ENCODE data around the gene PIGU. TPM values are rescaled to one million over a fixed set of nuclear protein-coding genes. Genes with fewer than 3 reads are reported as not detected.
A peak's percentile ranks its signal among the peaks of the same experiment; 100 is the strongest.

The PIGU gene
- total and polyA plus RNA-seq, 9 of the 15 experiments (the other 6 are each of a cell fraction or from before 2014, with no cell fraction given): 6.5 to 100 (median 28.1) TPM

GRCh38 chr20:34515484-34516246 is 161.2 kb downstream of the PIGU start (continued):
- TF ChIP-seq, protein P1, sequence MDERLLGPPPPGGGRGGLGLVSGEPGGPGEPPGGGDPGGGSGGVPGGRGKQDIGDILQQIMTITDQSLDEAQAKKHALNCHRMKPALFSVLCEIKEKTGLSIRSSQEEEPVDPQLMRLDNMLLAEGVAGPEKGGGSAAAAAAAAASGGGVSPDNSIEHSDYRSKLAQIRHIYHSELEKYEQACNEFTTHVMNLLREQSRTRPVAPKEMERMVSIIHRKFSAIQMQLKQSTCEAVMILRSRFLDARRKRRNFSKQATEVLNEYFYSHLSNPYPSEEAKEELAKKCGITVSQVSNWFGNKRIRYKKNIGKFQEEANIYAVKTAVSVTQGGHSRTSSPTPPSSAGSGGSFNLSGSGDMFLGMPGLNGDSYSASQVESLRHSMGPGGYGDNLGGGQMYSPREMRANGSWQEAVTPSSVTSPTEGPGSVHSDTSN (CRISPR knock-in tag; IDR thresholded peaks at IDR 0.05; ENCODE audit: low read depth): no peak
- TF ChIP-seq, protein P1 (tag; conservative IDR thresholded peaks at IDR 0.05; ENCODE audit: low read depth): no peak
- TF ChIP-seq STAT5A (IDR thresholded peaks at IDR 0.05; ENCODE audit: borderline replicate concordance, low read length) (no peak), PTRF (tag; IDR thresholded peaks at IDR 0.05) (no peak), ZNF184 (CRISPR knock-in tag; IDR thresholded peaks at IDR 0.05) (no peak), HDAC3 (IDR thresholded peaks at IDR 0.05; ENCODE audit: borderline replicate concordance, partially characterized antibody) (no peak), PML (IDR thresholded peaks at IDR 0.05; ENCODE audit: low read length) (no peak), CTBP1 (IDR thresholded peaks at IDR 0.05; ENCODE audit: borderline replicate concordance) (peak; percentile 78), PYGO2 (tag; IDR thresholded peaks at IDR 0.05) (no peak), MEF2A (IDR thresholded peaks at IDR 0.05; ENCODE audit: control insufficient read depth, low read depth, low read length) (no peak), MXI1 (IDR thresholded peaks at IDR 0.05; ENCODE audit: low read depth, low read length) (0 out of 2 replicates have a peak, but pooled peaks have one; percentile 42), MAFK (IDR thresholded peaks at IDR 0.05; ENCODE audit: low read length) (no peak), TEAD2 (tag; IDR thresholded peaks at IDR 0.05) (no peak), NR3C1 (CRISPR knock-in tag; IDR thresholded peaks at IDR 0.05) (no peak), HNRNPK (IDR thresholded peaks at IDR 0.05; ENCODE audit: low read depth, low read length, poor library complexity, severe bottlenecking) (no peak), DIDO1 (tag; IDR thresholded peaks at IDR 0.05; ENCODE audit: low read depth) (peak; percentile 36; the same call in 1 of the 2 replicates), ATF1 (CRISPR knock-in tag; IDR thresholded peaks at IDR 0.05) (no peak), ATF1 (tag; IDR thresholded peaks at IDR 0.05) (no peak), JUNB (CRISPR knock-in tag; conservative IDR thresholded peaks at IDR 0.05) (no peak), E2F5 (CRISPR knock-in tag; IDR thresholded peaks at IDR 0.05) (0 out of 2 replicates have a peak, but pooled peaks have one; percentile 53), FOXA1 (IDR thresholded peaks at IDR 0.05; ENCODE audit: borderline replicate concordance) (no peak), YBX1 (IDR thresholded peaks at IDR 0.05) (no peak), POLR2AphosphoS2 (IDR thresholded peaks at IDR 0.05; ENCODE audit: low read length) (no peak; the same call in 1 of the 2 replicates), POLR2G (IDR thresholded peaks at IDR 0.05; ENCODE audit: low read depth, low read length) (no peak), ZBTB34 (CRISPR knock-in tag; IDR thresholded peaks at IDR 0.05) (no peak), ZNF408 (CRISPR knock-in tag; IDR thresholded peaks at IDR 0.05; ENCODE audit: low read depth) (no peak), CBX1 (IDR thresholded peaks at IDR 0.05; ENCODE audit: low read depth) (0 out of 2 replicates have a peak, but pooled peaks have one; percentile 65)

Data from K562 (cell line).